ENCODE data around the gene EIF6.

GRCh38 chr20:35275741-35276251 is 8.8 kb downstream of the EIF6 start:
- TF ChIP-seq CTCF (IDR thresholded peaks at IDR 0.05) (no peak), POLR2AphosphoS5 (IDR thresholded peaks at IDR 0.05; ENCODE audit: insufficient read depth in 1 of 2, low read depth in 1 of 2) (no peak), POLR2A (IDR thresholded peaks at IDR 0.05) (no peak)
